WTC11 (cell line): Measurements from ENCODE around the gene PEX7.

Source experiments
- AFF4 ChIP-seq: sonication (generic); formaldehyde crosslinking; IDR thresholded peaks from 2 replicates; pipeline ENCODE4 v1.8.1; 2023; ENCODE audit warnings: mild to moderate bottlenecking, missing genetic modification reagents, borderline replicate concordance
- CTCF ChIP-seq: fragments of 200-600 bp; IDR thresholded peaks from 2 replicates; pipeline ENCODE4 v1.8.0; 2022; ENCODE audit warnings: antibody characterized with exemption
- E2F5 ChIP-seq: sonication (generic); formaldehyde crosslinking; IDR thresholded peaks from 2 replicates; pipeline ENCODE4 v1.8.1; 2022; ENCODE audit warnings: mild to moderate bottlenecking, moderate library complexity, missing genetic modification reagents
- ELF4 ChIP-seq: sonication (generic); formaldehyde crosslinking; IDR thresholded peaks from 2 replicates; pipeline ENCODE4 v1.8.1; 2022; ENCODE audit warnings: low read depth, mild to moderate bottlenecking, moderate library complexity, missing genetic modification reagents
- FOXK1 ChIP-seq: sonication (generic); formaldehyde crosslinking; IDR thresholded peaks from 2 replicates; pipeline ENCODE4 v1.8.0; 2022; ENCODE audit warnings: mild to moderate bottlenecking, moderate library complexity, missing genetic modification reagents
- IRF2 ChIP-seq: sonication (generic); formaldehyde crosslinking; IDR thresholded peaks from 2 replicates; pipeline ENCODE4 v1.8.0; 2022; ENCODE audit warnings: low read depth, missing genetic modification reagents, borderline replicate concordance
- MAX ChIP-seq: sonication (generic); formaldehyde crosslinking; IDR thresholded peaks from 2 replicates; pipeline ENCODE4 v1.8.0; 2022; ENCODE audit warnings: mild to moderate bottlenecking, missing genetic modification reagents
- MLX ChIP-seq: sonication (generic); formaldehyde crosslinking; IDR thresholded peaks from 2 replicates; pipeline ENCODE4 v1.8.1; 2023; ENCODE audit warnings: mild to moderate bottlenecking, missing genetic modification reagents, moderate library complexity
- TEAD4 ChIP-seq: sonication (generic); formaldehyde crosslinking; IDR thresholded peaks from 2 replicates; pipeline ENCODE4 v1.8.0; 2022; ENCODE audit warnings: mild to moderate bottlenecking, missing genetic modification reagents
- ZNF317 ChIP-seq: sonication (generic); formaldehyde crosslinking; IDR thresholded peaks from 2 replicates; pipeline ENCODE4 v1.8.1; 2023; ENCODE audit warnings: low read depth, mild to moderate bottlenecking, moderate library complexity, missing genetic modification reagents, borderline replicate concordance

- TF ChIP-seq CTCF (peak; percentile 75), MLX (CRISPR knock-in tag) (no peak), IRF2 (CRISPR knock-in tag) (no peak), ZNF317 (CRISPR knock-in tag) (no peak), ELF4 (CRISPR knock-in tag) (no peak), E2F5 (CRISPR knock-in tag) (no peak), FOXK1 (no peak), MAX (CRISPR knock-in tag) (no peak), AFF4 (CRISPR knock-in tag) (no peak), TEAD4 (CRISPR knock-in tag) (no peak)
These were observed 23.7 kb downstream of the PEX7 start for GRCh38 chr6:136846046-136846445.
